Cortex of kidney (tissue), 1 donor: Measurements from ENCODE around the gene PPARGC1A.

Experiments
- DNase-seq: peaks from one replicate; lab custom pipeline; 2025; lab: John Stamatoyannopoulos, UW

PPARGC1A gene

DNA sequence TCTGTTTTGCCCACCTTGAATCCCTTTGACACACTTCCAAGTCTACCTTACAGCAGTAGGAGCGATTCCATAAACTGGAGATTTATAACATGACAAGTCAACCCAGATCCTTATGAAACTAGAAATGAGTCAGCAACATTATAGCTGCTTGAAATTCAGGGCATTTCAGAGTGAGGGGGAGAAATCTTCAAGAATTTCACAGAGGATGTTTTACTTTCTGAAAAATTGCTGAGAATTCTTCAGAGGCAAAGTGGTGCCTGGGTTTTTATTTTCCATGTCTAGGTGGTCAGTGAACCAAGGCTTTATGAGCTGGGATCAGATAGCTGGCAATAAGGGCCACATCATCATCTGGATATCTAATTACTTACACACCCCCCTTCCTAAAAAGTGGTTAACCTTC lies 119.8 kb downstream of the PPARGC1A start:
- DNase-seq: no peak

- DNase-seq: no peak
Measured at GRCh38 chr4:23769406-23769805, 120.4 kb downstream of the PPARGC1A start.

DNA sequence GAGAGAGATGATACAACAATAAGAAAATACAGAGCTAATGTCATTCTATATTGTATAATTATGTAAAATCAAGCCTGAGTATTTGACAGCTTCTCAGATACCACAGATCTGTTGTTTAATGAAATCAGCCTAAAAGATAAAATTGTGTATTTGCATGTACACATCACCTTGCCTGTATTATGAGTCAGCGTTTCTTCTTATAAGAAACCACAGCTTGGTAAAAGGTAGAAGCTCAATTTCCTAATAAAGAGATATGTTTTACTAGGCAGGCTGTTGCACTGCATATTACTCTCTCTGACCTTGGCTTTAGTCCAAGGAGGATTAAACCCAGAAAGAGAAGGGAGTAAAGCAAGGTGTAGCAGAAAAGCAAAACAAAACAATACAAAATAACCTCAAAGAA lies 121.3 kb downstream of the PPARGC1A start:
- DNase-seq: no peak

GRCh38 chr4:23766344-23766743 lies 123.5 kb downstream of the PPARGC1A start:
- DNase-seq: no peak

- no peak for DNase-seq
Measured at GRCh38 chr4:23763559-23763958, 126.3 kb downstream of the PPARGC1A start.

- no peak for DNase-seq
Measured at GRCh38 chr4:23762551-23762950, 127.3 kb downstream of the PPARGC1A start.

GRCh38 chr4:23759066-23759465 lies 130.8 kb downstream of the PPARGC1A start:
- DNase-seq: no peak

DNA sequence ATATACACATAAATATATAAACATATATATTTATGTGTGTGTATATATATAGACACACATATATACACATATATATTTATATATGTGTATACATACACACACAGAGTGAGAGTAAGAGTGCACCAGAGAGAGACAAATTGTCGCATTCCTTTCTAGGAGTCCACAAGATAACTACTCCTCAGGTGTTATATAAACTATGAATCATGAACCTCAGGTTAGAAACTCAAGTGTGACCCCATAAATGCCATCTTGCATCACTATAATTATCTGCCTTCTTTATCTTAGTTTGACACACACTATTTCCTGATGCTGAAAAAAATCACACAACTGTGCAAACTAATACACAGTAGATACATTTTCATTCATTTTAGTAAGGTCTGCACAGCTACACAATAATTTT lies 135.2 kb downstream of the PPARGC1A start:
- no peak for DNase-seq

DNA sequence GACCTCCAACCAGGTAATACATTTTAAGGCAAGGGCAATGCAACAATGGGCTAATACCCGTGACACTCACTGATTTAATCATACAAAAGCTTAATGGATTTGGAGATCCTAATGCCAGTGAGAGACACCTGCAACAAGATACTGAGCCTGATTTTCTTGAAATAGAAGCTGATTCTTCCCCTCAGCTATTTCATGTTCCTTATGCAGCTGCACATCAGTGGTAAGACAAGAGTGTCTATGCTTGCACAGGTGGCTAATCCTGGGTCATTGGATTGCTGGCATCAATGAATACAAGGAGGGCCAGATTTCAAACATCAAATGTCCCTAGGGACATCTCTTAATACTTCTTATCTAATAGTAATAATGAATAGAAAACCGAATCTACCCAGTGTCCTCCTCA lies 139.7 kb downstream of the PPARGC1A start:
- no peak for DNase-seq

DNA sequence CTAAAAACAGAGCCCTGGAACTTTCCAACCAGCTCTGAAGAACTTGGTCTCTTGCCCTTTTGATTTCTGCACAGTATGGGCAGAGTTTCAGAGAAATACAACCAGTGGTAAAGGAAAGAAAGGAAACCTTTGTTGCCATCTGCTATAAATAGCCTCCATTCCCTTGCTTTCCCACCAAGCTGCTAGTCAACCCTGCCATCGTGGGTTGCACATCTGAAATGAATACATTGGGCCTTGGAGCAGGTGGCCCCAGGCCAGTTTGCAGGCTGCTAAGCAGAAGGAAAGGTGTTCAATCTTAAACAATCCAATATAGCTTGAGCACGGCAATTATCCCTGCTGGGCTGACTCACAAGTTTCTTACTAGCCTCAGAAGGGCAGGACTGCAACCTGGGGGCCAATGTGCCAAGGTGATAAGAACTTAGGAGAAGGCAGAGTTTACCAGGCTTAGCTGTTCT lies 142.5 kb downstream of the PPARGC1A start:
- DNase-seq: no peak

GRCh38 chr4:23746672-23747071 lies 143.2 kb downstream of the PPARGC1A start:
- no peak for DNase-seq

GRCh38 chr4:23746027-23746426 lies 143.8 kb downstream of the PPARGC1A start:
- no peak for DNase-seq

- no peak for DNase-seq
Measured at GRCh38 chr4:23745377-23745776, 144.5 kb downstream of the PPARGC1A start.
